Peyer's patch (tissue), 4 donors: ENCODE measurements around the gene GDF11. TPM values are rescaled to one million over a fixed set of nuclear protein-coding genes. Genes with fewer than 3 reads are reported as not detected.

Experiments
- DNase-seq, 3 donors: peaks; one replicate each; pipeline ENCODE4 v3.0.0-alpha.2; 2017 to 2019
- H3K27ac ChIP-seq, 4 donors: fragments of 200-600 bp; sonication (generic); one replicate each; pipeline ENCODE4 v1.5.1; 2016 to 2019
- H3K27me3 ChIP-seq, 2 donors: fragments of 200-600 bp; sonication (generic); one replicate each; pipeline ENCODE4 v1.5.1; 2019
- H3K36me3 ChIP-seq, 3 donors: fragments of 200-600 bp; sonication (generic); one replicate each; pipeline ENCODE4 v1.5.1; 2016 to 2019
- H3K4me1 ChIP-seq, 4 donors: fragments of 200-600 bp; sonication (generic); one replicate each; pipeline ENCODE4 v1.5.1; 2016 to 2019
- H3K4me3 ChIP-seq, 4 donors: fragments of 200-600 bp; sonication (generic); 1 replicate in 3 of 4; 2 replicates in 1 of 4; pipeline ENCODE4 v1.5.1; 2016 to 2019; ENCODE audit warnings: mild to moderate bottlenecking in 1 of 4
- H3K9me3 ChIP-seq, 4 donors: fragments of 200-600 bp; sonication (generic); one replicate each; pipeline ENCODE4 v1.5.1; 2016 to 2019; ENCODE audit warnings: mild to moderate bottlenecking in 1 of 4
- POLR2A ChIP-seq, 2 donors: fragments of 450-650 bp; IDR thresholded peaks; one replicate each; pipeline ENCODE4 v1.5.1; 2017; ENCODE audit warnings: antibody characterized with exemption in 2 of 2, mild to moderate bottlenecking in 2 of 2, moderate library complexity in 2 of 2
- total RNA-seq, 4 donors: library from RNA; depleted of rRNA; stranded (reverse); fragments of >200 nt; gene quantifications; one replicate each; pipeline ENCODE4 v1.1.0, GENCODE V29; 2016
- TF ChIP-seq, protein P1 (sequence below), 6 experiments: fragments of 450-650 bp in 4 of 6; fragments of 200-600 bp in 2 of 6; sonication (generic) in 1 of 6; IDR thresholded peaks; one replicate each; pipeline ENCODE4 v1.5.1; 2017 to 2019; ENCODE audit warnings: antibody characterized with exemption in 6 of 6, mild to moderate bottlenecking in 3 of 6, moderate library complexity in 1 of 6

GDF11 gene
- total RNA-seq, 4 donors from 2014 or later = 0.35 to 14.9 (median 1.1) TPM

DNA sequence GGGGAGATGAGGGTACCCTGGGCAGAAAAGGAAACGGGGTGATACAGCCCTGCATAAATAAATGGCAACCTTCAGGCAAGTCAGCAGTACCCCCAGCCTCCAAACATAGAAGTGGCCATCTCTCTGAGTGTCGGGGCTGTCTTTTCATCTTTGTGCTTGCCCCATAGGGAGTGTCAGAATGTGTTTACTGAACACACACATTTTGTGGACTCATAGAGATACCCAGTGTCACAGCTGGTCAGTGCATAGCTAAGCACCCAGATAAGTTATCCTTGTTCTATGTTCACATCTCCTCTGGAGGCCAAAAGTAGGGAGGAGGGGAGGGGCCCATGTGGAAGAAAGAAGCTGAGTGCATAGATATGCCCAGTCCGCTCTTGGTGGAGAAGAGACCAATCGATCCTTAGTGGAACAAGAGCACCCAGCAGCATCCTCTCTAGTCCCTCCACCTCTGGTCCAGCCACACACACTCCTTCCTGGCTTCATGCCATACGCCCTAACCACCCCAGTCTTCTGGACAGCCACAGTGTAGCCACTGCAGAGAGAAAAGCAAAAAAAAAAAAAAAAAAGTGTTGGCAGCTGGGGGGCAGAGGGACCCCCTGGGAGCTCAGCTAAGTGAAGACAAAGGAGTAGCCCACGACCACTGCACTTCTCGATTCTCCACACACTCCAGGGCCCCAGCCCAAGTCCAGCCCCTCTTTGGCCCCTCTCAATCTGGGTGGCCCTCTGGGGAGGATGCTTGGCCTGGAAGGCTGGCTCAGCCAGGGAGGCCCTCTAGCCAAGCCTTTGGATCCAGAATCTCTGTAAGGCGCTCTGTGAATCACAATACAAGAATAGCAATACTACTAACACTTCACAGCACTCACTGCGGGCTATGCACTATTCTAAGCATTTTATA, 37.9 kb upstream of the GDF11 start:
- Histone ChIP-seq H3K27me3 (no peaks in the 10 kb centered on the region), H3K4me1 (peaks cover 0 to 20% (median 6%) of the 10 kb centered on the region in 4 donors), H3K27ac (peak overlapping the region in 2 of 4 donors; percentile 4 to 63), H3K4me3 (peak overlapping the region in 1 of 4 donors; percentile 55), H3K9me3 (no peaks in the 10 kb centered on the region), H3K36me3 (no peaks in the 10 kb centered on the region)
- DNase-seq = no peak
- TF ChIP-seq, protein P1, sequence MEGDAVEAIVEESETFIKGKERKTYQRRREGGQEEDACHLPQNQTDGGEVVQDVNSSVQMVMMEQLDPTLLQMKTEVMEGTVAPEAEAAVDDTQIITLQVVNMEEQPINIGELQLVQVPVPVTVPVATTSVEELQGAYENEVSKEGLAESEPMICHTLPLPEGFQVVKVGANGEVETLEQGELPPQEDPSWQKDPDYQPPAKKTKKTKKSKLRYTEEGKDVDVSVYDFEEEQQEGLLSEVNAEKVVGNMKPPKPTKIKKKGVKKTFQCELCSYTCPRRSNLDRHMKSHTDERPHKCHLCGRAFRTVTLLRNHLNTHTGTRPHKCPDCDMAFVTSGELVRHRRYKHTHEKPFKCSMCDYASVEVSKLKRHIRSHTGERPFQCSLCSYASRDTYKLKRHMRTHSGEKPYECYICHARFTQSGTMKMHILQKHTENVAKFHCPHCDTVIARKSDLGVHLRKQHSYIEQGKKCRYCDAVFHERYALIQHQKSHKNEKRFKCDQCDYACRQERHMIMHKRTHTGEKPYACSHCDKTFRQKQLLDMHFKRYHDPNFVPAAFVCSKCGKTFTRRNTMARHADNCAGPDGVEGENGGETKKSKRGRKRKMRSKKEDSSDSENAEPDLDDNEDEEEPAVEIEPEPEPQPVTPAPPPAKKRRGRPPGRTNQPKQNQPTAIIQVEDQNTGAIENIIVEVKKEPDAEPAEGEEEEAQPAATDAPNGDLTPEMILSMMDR (IDR thresholded peaks at IDR 0.05) = no peak
- TF ChIP-seq POLR2A (IDR thresholded peaks at IDR 0.05) = no peak

DNA sequence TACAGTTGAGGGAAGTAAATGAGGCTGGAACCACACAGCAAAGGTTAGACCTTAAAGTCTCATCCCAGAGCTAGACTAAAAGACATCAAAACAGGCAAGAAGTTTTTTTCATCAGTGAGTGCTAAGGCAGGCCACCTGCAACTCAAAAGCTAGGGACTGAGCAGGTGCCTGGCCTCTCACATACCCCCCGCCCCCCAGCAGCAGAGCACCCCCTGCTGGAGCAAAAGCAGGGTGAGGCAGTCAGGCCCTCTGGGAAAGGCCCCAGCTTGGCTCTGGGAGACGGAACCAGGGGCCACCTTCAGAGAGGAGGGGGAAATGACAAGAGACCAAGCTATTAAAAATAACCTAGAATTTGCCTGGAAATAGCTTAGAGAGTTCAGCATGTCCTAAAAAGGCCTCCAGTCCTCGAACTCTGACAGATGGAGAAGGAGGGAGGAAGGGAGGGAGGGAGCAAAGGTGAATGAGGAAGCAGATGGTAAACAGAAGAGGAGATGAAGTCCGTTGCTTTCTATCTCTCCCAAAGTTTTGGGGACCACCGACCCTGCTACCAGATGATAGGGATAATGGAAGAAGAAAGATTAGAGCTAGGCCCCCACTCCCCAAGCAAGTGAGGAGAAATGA, 37.0 kb upstream of the GDF11 start:
- H3K36me3 ChIP-seq = no peaks in the 10 kb centered on the region
- H3K27me3 ChIP-seq = no peaks in the 10 kb centered on the region
- H3K4me3 ChIP-seq = peak overlapping the region in 2 of 4 donors; percentile 55 to 69
- no peak for DNase-seq
- no peaks in the 10 kb centered on the region for H3K9me3 ChIP-seq
- TF ChIP-seq, protein P1 (IDR thresholded peaks at IDR 0.05) = peak in 4 of 6 experiments; percentile 39 to 51 (median 46)
- no peak for TF ChIP-seq POLR2A (IDR thresholded peaks at IDR 0.05)
- peaks cover 0 to 20% (median 6%) of the 10 kb centered on the region in 4 donors for H3K4me1 ChIP-seq
- peak overlapping the region in 1 of 4 donors; percentile 63 for H3K27ac ChIP-seq

DNA sequence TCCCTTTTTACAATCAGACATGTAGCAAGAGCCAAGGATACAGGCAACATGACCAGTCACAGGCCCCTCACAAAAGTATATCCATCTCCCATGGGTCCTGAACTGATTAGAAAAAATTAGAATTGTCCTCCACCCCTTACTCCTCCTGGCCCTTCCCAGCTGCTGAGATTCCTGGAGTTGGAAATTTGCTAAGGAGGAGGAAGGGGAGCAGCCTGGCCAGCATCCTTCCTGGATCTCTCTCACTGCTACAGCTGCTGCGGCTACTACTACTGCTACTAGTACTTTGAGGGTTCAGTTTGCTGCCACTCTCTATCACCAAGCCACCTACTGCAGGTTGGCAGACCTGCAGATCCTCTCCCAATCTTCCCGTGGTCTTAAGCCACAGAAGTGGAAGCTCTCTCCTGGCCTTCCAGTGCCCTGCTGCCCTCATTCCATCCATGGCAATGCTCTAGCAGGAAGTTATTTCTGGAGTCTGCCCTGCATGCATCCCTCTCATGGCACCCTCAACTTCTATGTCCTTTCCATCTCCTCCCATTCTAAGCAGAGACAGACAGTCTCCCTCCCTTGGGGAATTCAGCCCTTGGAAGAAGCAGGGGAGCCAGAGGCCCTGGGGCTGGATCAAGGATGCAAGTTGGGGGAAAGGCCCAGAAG, 36.2 kb upstream of the GDF11 start:
- Histone ChIP-seq H3K4me3 (peak overlapping the region; percentile 49 to 69 (median 57)), H3K27ac (peak overlapping the region in 2 of 4 donors; percentile 50 to 63), H3K36me3 (no peaks in the 10 kb centered on the region), H3K9me3 (no peaks in the 10 kb centered on the region), H3K4me1 (peaks cover 0 to 20% (median 6%) of the 10 kb centered on the region in 4 donors), H3K27me3 (no peaks in the 10 kb centered on the region)
- TF ChIP-seq, protein P1 (IDR thresholded peaks at IDR 0.05) = no peak
- no peak for TF ChIP-seq POLR2A (IDR thresholded peaks at IDR 0.05)
- no peak for DNase-seq

DNA sequence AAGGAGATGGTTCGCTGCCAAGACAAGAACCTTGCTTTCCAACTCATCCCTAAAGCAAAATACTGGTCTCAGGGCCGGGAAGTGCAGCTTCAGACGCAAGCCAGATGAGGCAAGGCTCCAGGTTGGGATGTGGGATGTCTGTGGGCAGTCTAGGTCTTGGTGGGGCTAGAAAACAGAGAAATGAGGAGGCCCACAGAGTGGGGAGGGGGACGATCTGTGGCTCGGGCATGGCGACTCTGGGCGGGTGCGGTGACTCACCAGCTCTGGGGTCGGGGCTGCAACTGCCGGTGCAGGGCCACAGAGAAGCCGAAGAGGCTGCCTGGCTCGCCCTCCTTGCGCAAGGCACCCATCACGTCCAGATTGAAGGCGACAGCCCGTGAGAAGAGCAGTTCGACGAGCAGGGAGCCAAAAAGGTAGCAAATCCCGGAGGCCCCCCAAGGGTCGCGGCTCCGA, 35.7 kb upstream of the GDF11 start:
- Histone ChIP-seq H3K27me3 (no peaks in the 10 kb centered on the region), H3K4me1 (peaks cover 0 to 20% (median 6%) of the 10 kb centered on the region in 4 donors), H3K27ac (peak overlapping the region in 3 of 4 donors; percentile 20 to 63 (median 50)), H3K36me3 (no peaks in the 10 kb centered on the region), H3K9me3 (no peaks in the 10 kb centered on the region), H3K4me3 (peak overlapping the region; percentile 49 to 69 (median 57))
- no peak for TF ChIP-seq POLR2A (IDR thresholded peaks at IDR 0.05)
- TF ChIP-seq, protein P1 (IDR thresholded peaks at IDR 0.05) = no peak
- DNase-seq = no peak
